Activated CD4-positive, alpha-beta T cell treated with anti-CD3 and anti-CD28 coated beads, Interleukin-2, amount 50 U/mL, for 1 hour (primary cell): ENCODE results near the gene SNRNP48.

ENCODE experiments used
- DNase-seq: peaks from one replicate; pipeline ENCODE4 v3.0.0-alpha.2; 2020

Gene SNRNP48

GRCh38 chr6:7604003-7604402, 14.0 kb downstream of the SNRNP48 start:
- DNase-seq, result no peak

GRCh38 chr6:7604506-7604905, 14.5 kb downstream of the SNRNP48 start:
- DNase-seq, result no peak

- peak; percentile 11 for DNase-seq
Observed at GRCh38 chr6:7615611-7616383, 25.8 kb downstream of the SNRNP48 start.

- no peak for DNase-seq
Observed at GRCh38 chr6:7617801-7618764, 28.1 kb downstream of the SNRNP48 start.

GRCh38 chr6:7621761-7622160, 31.8 kb downstream of the SNRNP48 start:
- no peak for DNase-seq

GRCh38 chr6:7624796-7625710, 35.1 kb downstream of the SNRNP48 start:
- DNase-seq, result no peak

- no peak for DNase-seq
Observed at GRCh38 chr6:7628479-7628878, 38.5 kb downstream of the SNRNP48 start.

GRCh38 chr6:7628909-7629308, 38.9 kb downstream of the SNRNP48 start:
- DNase-seq, result no peak

GRCh38 chr6:7629321-7629720, 39.3 kb downstream of the SNRNP48 start:
- no peak for DNase-seq

- no peak for DNase-seq
Observed at GRCh38 chr6:7630792-7631191, 40.8 kb downstream of the SNRNP48 start.

- DNase-seq, result no peak
Observed at GRCh38 chr6:7631466-7631865, 41.5 kb downstream of the SNRNP48 start.

GRCh38 chr6:7632501-7633290, 42.7 kb downstream of the SNRNP48 start:
- DNase-seq, result no peak

GRCh38 chr6:7633361-7633760, 43.4 kb downstream of the SNRNP48 start:
- no peak for DNase-seq

- DNase-seq, result no peak
Observed at GRCh38 chr6:7636151-7636550, 46.2 kb downstream of the SNRNP48 start.

- no peak for DNase-seq
Observed at GRCh38 chr6:7637533-7637932, 47.5 kb downstream of the SNRNP48 start.

- no peak for DNase-seq
Observed at GRCh38 chr6:7639427-7639826, 49.4 kb downstream of the SNRNP48 start.

- no peak for DNase-seq
Observed at GRCh38 chr6:7640016-7640415, 50.0 kb downstream of the SNRNP48 start.

- no peak for DNase-seq
Observed at GRCh38 chr6:7640607-7641577, 50.9 kb downstream of the SNRNP48 start.

- DNase-seq, result no peak
Observed at GRCh38 chr6:7642791-7643190, 52.8 kb downstream of the SNRNP48 start.

- no peak for DNase-seq
Observed at GRCh38 chr6:7644417-7644816, 54.4 kb downstream of the SNRNP48 start.

GRCh38 chr6:7646394-7646793, 56.4 kb downstream of the SNRNP48 start:
- no peak for DNase-seq
